ENCODE data around the gene KRTAP10-9.

The KRTAP10-9 gene

DNA sequence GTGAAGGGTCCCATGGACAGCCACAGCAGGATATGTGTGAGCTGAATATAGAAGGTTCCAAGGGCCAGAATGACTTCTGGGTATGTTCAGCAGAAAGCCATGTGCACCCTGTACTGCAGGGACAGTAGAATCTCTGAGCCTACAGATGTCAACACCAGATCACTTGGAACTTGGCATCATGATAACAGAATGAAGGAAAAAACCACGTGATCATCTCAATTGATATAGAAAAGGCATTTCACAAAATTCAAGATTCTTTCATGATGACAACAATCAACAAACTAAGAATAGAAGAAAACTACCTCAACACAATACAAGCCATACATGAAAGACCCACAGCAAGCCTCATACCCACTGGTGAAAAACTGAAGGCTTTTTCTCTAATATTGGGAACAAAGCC, 40.7 kb downstream of the KRTAP10-9 start:
- no peak for DNase-seq

DNA sequence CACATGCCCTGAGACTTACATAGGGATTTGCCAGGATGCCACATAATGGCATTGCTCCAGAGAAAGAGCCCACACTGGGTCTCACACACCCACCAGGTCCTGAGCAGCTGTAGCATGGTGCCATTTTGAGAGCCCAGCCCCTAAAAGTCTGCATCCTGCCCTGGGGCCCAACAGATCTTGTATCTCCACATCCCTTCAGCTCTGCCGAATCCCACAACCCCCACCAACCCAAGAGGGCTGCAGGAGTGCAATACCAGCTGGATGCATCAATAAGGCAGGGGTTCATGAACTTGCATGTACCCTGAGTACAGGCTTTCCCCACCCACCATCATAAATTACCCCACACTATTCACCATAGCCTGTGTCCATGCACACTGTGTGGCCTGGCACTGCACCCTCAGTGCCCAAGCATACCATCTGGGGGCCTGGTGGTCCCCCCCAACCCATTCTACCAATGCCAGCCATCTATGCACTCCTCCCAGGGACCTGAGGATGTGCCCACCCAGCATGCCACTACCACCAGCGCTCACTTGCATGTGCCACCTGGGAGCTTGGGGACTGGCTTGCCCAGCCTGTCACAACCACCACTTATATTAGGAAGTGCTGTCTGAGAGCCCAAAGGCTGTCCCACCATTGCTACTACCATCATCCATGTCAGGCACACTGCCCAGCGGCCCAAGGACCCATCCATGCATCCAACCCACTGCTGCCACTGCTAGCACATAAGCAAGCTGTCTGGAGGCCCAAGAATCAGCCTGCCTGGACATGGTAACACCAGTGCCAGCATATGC, 43.9 kb downstream of the KRTAP10-9 start:
- DNase-seq, result no peak

DNA sequence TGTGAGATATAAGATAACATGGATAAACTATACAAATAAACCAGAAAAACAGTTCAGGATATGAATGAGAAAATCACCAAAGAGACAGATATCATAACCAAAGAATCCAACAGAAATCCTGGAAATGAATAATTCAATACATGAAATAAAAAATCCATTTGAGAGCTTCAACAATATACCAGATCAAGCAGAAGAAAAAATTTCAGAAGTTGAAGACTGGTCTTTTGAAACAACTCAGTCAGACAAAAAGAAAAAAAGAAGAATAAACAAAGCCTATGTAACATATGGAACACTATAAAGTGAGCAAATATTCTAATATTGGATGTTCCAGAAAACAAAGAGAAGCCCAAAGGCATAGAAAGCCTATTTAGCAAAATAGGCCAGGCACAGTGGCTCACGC, 45.0 kb downstream of the KRTAP10-9 start:
- DNase-seq, result no peak

DNA sequence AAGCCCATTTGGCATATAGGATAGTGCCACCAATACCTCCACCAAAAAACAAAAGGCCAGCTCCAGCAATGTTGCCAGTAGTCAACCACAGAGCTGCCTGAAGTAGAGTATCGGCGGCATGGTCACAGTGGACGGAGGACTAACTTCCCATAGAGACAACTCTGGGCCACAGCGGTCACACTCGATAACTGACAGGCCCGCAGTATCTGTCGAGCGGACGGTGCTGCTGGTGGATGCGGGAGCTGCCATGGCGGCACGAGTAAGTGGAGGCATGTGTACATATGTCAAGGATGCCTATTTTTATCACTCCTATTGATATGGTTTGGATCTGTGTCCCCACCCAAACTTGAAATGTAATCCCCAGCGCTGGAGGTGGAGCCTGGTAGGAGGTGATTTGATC, 51.0 kb downstream of the KRTAP10-9 start:
- DNase-seq, result no peak
